HG02870 (cell line): Measurements from ENCODE around the gene NDUFA7.
"Not testable (repeated sequence)": the region's sequence is repeated elsewhere in the genome, so short reads cannot be mapped to it uniquely, and the experiment has no call there.

Experiments used
- ATAC-seq: cut with Tn5 transposase; IDR thresholded peaks from one replicate; pipeline ENCODE4 v1.9.1; 2021; ENCODE audit warnings: mild to moderate bottlenecking, moderate library complexity; ENCODE audit not compliant: unreplicated experiment

NDUFA7 gene

DNA sequence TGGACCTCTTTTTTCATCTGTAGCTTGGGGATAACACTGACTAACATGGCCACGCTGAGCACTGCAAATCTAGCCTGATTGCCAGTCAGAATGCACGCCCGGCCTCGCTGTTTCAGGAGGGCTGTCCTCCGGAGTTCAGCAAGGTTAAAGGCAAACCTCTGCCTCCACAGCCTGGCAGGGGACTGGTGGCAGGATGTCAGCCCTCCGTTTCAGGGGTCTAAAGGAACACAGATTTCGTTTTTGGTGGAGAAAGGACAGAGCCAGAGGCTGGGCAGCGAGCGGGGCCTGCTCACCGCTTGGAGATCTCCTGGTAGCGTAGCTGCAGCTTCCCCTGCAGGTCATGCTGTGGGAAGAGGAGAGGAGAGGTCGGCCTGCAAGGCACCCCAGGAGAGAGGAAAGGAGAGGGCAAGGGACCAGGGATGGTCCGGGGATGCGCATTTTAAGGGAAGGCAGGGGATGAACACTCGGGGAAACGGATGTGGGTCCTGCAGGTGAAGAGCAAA lies 560 bp downstream of the NDUFA7 start:
- ATAC-seq, result peak; percentile 27

DNA sequence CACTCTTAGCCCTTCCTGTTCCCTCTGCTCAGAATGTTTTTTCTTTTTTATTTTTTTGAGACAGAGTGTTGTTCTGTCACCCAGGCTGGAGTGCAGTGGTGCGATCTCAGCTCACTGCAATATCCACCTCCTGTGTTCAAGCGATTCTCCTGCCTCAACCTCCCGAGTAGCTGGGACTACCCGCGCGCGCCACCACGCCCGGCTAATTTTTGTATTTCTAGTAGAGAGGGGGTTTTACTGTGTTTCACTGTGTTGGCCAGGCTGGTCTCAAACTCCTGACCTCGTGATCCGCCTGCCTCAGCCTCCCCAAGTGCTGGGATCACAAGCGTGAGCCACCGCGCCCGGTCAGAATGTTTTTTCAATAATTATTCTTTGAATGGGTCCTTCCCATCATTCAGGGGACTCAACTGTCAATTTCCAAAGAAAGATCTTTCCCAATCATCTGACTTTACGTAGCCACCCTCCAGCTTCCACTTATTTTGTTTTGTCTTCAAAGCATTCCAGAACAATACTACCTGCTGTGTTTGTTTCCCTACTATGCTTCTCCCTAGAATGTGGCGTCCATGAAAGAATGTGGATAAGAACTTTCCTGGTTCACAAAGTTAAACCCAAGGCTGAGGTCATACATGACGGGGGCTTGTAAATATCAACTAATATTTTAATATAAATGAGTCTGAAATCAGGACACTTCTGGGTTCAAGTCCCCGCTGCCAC lies 1.2 kb downstream of the NDUFA7 start:
- ATAC-seq, result no peak

DNA sequence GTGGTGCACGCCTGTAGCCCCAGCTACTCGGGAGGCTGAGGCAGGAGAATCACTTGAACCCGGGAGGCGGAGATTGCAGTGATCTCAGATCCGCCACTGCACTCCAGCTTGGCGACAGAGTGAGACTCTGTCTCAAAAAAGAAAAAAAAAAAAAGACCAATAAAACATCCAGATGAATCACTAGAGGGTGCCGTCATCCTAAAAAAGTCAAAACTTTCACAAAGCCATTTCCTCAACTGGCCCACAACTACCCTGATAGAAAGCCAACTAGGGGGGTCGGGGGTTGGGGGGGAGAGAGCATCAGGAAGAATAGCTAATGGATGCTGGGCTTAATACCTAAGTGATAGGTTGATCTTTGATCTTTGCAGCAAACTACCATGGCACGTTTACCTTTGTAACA lies 2.3 kb downstream of the NDUFA7 start:
- ATAC-seq, result not testable (repeated sequence)

DNA sequence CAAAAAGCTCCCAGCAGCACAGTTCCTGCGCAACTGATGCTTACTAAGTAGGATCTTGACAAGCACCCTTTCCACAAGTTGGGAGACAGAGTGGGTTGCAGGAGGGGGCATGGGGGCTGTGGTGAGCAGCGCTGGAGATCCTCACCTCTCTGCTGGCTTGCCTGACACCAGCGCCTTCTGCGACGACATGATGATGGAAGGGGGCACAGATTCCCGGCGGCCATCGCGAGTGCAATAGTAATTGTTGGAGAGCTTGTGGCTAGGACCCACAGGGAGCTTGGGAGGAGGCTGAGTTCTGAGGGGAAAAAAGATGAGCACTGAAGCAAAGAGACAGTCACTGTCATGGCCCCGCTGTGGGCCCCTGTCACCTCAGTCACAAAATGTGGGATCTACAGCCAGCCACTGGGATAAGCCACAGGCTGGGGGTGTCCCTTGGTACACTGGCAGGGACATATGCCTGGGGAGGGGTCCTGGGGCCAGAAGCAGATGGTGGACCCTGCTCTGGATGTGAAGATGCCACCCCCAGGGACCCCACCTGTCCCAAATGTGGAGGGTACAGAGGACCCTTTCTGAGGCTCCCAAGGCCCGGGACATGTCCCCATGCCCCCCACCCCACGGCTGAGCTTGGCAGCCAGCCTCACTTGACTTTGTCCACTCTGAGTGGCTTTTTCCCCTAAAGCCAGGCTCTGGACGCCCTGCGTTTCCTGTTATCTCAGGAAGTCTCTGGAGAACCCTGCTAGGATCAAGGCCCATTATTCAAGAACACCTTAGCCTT lies 4.6 kb downstream of the NDUFA7 start:
- no peak for ATAC-seq

DNA sequence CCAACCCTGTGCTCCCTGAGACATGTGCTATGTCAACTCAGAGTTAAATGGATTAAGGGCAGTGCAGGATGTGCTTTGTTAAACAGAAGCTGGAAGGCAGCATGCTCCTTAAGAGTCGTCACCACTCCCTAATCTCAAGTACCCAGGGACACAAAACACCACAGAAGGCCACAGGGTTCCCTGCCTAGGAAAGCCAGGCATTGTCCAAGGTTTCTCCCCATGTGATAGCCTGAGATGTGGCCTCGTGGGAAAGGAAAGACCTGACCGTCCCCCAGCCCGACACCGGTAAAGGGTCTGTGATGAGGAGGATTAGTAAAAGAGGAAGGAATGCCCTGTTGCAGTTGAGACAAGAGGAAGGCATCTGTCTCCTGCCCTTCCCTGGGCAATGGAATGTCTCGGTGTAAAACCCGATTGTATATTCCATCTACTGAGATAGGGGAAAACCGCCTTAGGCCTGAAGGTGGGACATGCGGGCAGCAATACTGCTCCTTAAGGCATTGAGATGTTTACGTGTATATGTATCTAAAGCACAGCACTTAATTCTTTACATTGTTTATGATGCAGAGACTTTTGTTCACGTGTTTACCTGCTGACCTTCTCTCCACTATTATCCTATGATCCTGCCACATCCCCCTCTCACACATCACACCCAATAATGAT lies 6.1 kb downstream of the NDUFA7 start:
- ATAC-seq, result not testable (repeated sequence)

DNA sequence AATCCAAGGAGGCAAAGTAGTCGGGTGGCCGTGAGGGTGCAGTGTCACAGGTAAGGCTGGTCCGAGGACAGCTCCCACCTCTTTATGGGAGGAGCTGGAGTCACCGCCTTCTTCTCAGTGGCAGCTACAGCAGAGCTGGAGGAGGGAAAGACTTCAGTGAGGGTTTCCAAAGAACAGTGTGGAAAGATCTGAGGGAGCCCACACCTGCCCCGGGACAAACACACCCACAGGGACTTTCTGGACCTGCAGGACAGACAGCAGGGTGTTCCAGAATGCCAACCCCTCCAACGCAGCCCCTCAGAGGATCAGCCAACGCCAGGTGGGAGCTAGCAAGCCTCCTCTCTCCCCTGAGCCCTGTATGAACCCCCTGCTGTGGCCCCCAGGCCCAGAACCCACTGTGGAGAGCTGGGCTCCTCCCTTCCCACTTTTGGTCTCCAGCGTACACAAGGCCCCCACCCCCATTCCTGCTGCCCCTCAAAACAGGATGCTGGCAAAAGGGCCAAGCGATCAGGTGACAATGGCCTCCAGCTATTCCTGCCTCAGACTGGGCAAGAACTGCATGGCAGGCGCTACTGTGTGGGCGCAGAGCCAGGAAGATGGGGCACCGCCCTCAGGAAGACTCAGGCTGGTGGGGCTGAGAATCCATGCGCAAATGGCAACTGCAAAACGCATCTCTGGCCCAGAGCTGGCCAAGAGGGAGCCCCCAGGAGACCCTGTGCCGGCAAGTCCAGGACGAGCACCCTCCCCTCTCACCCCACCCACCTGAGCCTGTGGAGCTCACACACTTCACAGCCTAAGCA lies 9.5 kb downstream of the NDUFA7 start:
- no peak for ATAC-seq

DNA sequence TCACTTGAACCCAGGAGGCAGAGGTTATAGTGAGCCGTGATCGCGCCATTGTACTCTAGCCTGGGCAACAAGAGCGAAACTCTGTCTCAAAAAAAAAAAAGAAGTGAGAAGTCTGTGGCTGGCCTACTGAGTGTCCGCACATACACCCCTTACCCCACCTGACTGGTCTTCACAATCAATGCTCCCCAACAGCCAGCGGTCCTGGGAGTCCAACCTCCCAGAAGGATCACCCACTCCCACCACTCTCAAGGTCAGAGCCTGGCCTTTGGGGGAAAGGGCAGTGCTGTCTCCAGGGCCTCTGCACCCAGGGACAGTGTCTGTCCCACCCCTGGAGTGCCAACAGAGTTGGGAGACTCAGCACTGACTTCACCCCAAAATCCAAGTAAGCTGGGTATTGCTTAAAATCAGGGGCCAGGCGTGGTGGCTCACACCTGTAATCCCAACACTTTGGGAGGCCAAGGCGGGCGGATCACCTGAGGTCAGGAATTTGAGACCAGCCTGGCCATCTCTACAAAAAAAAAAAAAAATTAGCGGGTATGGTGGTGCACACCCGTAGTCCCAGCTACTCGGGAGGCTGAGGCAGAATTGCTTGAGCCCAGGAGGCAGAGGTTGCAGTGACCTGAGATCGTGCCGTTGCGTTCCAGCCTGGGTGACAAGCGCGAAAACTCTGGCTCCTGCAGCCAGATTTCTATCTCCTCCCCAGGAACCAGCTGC lies 10.7 kb downstream of the NDUFA7 start:
- ATAC-seq, result no peak

DNA sequence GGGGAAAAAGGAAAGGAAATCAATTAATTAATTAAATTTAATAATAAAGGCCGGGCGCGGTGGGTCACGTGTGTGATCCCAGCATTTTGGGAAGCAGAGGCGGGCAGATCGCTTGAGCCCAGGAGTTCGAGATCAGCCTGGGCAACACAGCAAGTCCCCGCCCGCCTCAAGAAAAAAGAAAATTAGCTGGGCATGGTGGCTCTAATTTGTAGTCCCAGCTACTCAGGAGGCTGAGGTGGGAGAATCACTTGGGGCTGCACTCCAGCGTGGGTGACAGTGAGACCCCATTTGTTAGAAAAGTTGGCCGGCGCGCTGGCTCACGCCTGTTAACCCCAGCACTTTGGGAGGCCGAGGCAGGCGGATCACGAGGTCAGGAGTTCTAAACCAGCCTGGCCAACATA lies 12.3 kb downstream of the NDUFA7 start:
- no peak for ATAC-seq

DNA sequence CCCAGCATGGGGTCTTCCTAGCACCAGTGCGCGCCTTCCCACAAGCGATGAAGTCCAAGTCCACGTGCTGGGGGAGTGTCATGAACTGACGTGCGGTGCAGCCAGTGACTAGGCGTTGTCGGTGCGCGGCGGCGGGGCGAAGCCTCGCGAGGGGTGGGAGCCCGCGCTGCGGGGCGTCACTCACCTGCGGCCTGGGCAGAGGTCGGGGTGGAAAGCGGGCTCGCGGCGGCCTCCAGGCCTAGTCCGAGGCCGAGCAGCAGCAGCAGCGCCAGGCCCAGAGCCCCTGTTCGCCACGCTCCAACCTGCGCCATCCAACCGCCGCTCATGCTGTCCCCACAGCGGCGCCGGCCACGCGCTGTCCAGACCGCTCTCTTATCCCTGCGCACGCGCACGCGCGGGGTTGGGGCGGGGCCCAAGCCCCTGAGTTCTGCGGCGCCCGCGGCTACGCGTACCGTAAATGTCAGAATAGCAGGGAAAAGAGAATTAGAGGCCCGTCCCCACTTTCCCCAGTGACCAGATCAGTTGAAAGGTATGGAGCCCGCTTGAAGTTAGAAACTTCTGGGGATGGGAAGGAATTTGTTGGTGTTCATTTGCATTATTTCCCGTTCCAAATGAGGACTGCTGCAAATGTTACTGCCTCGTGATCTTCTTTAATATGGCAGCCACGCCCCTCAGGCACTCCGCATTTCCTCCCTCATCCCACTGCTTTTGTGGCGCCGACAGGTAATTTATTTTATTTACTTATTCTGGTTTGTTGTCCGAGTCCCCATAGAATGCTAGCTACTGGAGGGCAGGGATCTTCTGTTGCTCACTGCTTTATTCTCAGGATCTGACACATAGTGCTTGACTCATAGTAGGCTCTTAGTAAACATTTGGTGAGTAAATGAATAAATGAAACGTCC lies 13.0 kb downstream of the NDUFA7 start, which contains the start of gene CD320:
Gene CD320 (minus strand): TSS at position 394 of the 902 bp plus-strand sequence. CDS start 68 bp downstream, at position 326.
- peak; percentile 76 for ATAC-seq

DNA sequence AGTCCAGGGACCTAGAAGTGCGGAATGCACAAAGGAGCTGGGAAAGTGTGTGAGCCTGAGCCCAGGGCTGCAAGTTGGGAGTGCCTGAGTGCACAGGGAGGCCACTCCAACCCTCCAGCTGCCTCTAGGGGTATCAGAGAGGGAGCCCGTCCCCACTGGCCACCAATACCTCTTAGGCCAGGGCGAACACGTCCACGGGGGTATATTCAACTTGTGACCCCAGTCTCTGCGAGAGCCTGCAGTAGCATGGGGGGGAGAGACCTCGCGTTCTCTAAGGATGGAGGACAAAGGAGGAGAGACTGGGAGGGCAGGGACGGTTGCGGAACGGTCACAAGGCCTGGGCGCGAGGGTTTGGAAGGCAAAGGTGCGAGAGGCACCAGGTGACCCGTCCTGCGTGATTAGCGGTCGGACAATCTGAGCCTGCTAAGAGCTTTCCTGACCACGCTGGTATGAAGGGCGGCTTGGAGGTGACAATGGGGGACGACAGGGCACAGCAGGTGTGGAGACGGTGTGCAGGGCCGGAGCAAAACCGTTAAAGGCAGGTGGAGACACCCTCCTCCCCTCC lies 13.7 kb downstream of the NDUFA7 start:
- no peak for ATAC-seq

DNA sequence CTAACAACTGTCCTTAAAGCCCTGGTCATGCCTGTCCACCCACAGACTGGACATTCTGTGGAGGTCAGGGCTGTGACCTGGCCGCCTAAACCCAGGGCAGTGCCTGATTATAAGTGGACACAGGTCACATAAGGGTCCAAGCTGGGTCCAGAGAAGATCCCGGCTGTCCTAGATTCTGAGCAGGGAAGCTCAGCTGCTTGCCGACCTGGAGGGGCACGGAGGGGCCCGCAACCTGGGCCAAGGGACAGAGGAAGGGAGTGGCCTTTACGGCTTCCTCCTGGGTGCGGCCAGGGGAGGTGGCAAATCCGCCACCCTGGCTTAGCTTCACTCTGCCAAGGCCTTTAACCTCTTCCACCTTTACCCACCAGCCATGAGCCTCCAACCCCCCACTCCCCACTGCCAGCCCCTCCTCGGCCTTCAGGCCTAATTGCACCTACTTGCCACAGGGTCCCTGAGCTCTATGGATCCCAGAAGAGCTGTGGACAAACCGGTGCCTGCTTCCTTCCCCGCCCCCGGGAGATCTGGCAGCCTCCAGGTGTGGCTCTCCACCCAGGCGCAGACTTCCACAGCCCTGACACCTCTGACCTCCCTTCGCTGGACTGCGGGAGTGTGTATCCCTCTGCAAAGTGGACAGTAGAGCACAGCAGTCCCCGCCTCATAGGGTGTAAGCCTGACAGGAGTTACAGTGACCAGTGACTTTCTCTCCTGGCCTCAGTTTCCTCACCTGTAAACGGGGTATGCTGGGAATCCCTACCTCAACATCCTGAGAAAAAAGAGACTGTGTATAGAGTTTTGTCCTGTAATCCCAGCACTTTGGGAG lies 14.7 kb downstream of the NDUFA7 start:
- ATAC-seq, result no peak

DNA sequence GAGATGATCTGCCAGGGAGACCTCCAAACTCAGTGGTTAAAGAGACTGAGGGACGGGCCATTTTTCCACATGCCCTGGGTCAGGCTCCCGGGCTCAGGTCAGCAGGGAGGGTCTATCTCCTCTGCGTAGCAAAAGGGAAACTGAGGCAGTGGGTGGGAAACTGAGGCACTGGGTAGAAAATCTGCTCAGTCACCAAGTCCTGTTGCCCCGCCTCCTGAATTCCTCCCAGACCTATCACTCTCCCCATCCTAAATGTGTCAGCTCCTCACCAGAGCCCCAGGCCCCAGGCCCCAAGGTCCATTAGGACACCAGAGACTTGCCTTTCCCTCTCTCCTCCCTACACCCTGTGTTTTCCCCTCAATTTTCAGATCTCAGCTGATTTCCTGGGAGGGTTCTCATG lies 15.4 kb downstream of the NDUFA7 start:
- ATAC-seq, result no peak

DNA sequence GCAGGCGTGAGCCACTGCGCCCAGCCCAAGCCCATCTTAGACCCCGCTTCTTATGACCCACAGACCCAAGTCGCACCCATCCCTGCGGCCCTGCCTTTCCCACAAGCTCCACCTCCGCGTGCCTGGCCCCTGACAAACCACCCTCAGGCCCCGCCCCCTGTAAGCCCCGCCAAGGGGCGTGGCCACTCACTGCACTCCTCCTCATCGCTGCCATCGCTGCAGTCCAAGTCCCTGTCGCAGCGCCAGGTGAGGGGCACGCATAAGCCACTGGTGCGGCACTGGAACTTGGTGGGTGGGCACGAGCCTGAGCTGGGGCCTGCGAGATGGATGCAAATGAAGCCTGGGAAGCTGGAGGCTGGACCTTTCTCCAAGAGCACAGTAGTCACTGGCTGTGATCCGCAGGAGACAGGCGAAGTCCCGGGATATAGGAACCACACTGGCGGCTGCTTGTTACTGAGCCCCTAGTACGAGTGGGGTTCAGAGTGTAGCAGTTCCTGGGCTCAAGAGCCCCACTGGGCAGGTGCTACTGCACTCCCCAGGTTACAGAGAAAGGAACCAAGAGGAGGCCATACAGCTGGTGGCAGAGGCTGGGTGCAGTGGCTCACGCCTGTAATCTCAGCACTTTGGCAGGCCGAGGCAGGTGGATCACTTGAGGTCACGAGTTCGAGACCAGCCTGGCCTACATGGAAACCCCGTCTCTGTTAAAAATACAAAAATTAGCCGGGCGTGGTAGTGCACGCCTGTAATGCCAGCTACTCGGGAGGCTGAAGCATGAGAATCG lies 16.1 kb downstream of the NDUFA7 start:
- no peak for ATAC-seq

DNA sequence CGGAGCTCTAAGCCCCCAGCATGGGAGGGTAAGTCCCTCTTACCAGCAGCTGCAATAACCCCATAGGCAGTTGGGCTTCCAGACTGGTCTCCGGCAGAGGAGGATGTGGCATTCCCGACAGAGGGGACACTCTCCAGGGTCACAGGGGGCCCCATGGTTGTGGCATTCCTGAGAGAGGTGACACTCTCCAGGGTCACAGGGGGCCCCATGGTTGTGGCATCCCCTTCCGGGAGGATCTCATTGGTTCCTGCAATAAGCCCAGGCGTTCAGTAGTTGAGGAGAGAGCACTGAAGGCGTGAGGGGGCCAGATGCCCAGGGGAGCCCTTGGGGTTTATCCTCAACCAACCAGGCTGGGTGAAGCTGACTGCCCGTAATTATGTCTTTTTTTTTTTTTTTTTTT lies 18.4 kb downstream of the NDUFA7 start:
- no peak for ATAC-seq

DNA sequence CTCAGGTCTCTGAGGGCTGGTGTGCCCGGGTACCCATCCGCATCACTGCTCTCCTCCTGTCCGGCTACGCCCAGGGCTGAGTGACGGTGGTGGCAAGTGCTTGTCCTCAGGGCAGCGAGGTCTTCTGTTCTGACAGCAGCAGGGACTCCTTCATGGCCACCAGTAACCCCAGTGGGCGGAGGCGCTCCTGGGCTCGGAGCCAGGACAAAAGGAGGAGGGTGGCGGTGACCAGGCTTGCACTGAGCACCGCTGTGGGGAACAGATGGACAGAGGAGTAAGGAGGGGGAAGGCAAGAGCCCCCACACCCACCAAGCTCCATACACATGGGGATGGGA lies 18.9 kb downstream of the NDUFA7 start:
- ATAC-seq, result no peak

DNA sequence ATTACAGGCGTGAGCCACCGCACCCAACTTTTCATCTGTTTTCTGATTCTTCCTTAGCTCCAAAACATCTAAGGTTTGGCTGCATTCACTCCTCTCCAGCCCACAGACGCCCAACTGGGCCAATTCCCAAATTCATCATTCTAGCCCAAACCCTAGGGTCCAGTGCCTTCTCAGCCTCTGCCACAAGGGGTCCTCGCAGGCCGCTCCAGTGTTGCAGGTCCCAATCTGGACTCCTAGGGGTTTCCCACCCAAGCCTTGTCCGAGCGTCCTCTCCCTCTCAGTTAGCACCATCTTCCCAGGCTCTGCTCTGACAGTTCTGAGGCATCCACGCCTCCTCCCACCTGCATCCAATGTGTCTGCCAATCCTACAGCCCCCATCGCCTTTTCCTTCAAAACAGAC lies 29.8 kb downstream of the NDUFA7 start:
- ATAC-seq, result not testable (repeated sequence)

DNA sequence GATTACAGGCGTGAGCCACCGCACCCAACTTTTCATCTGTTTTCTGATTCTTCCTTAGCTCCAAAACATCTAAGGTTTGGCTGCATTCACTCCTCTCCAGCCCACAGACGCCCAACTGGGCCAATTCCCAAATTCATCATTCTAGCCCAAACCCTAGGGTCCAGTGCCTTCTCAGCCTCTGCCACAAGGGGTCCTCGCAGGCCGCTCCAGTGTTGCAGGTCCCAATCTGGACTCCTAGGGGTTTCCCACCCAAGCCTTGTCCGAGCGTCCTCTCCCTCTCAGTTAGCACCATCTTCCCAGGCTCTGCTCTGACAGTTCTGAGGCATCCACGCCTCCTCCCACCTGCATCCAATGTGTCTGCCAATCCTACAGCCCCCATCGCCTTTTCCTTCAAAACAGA lies 44.7 kb downstream of the NDUFA7 start:
- not testable (repeated sequence) for ATAC-seq
